Measurements from ENCODE around the gene ITFG1.
"Not testable (repeated sequence)": the region's sequence is repeated elsewhere in the genome, so short reads cannot be mapped to it uniquely, and the experiment has no call there.

The ITFG1 gene

GRCh38 chr16:47477679-47478078, 16.8 kb upstream of the ITFG1 start:
- no peak for DNase-seq (ENCODE audit: low read depth)
- no peak for TF ChIP-seq CTCF (IDR thresholded peaks at IDR 0.05; ENCODE audit: low read depth, low read length)
- no peak for TF ChIP-seq POLR2A (IDR thresholded peaks at IDR 0.05; ENCODE audit: extremely low read depth, insufficient read length)
- H3K4me3 ChIP-seq (ENCODE audit: low read depth, low read length) = no peak overlapping the region

DNA sequence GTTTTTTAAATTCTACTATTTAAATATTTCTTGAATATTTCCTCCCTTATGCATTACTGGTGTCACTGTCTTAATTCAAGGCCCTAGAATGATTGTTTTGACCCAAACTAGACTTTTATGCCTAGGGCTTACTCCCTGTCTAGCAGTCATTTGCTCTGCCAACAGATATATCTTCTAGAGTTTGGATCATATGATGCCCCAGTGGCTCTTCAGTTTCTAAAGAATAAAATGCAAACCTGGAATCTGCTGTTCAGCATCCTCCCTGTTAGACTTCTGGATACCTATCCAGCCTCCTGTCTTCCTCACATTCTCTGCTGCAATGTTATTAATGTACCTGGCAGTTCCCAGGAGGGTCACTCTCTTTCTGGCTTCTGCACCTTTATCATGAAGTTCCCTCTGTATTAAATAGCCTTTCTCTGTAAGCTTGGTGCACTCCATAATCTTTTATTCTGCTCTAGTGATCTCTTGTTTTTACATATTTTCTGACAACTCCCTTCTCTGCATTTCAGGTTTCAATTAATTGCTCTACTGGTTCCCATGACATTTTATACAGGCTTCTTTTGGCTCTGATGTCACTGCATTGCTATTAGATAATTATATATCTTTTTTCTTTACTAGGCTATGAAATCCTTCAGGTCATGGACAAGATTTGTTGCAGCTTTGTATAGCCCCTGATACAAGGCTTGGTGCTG, 15.9 kb upstream of the ITFG1 start:
- no peak for TF ChIP-seq CTCF (IDR thresholded peaks at IDR 0.05; ENCODE audit: low read depth, low read length)
- TF ChIP-seq MYC (IDR thresholded peaks at IDR 0.05; ENCODE audit: low read depth, low read length) = no peak
- no peak for TF ChIP-seq POLR2A (IDR thresholded peaks at IDR 0.05; ENCODE audit: extremely low read depth, insufficient read length)
- no peak for TF ChIP-seq MAX (IDR thresholded peaks at IDR 0.05; ENCODE audit: low read depth, low read length)
- DNase-seq (ENCODE audit: low read depth) = no peak
- no peak overlapping the region for H3K4me3 ChIP-seq (ENCODE audit: low read depth, low read length)

- TF ChIP-seq MAX (IDR thresholded peaks at IDR 0.05; ENCODE audit: low read depth, low read length) (no peak), POLR2A (IDR thresholded peaks at IDR 0.05; ENCODE audit: extremely low read depth, insufficient read length) (no peak), MYC (IDR thresholded peaks at IDR 0.05; ENCODE audit: low read depth, low read length) (no peak), CTCF (IDR thresholded peaks at IDR 0.05; ENCODE audit: low read depth, low read length) (no peak)
- DNase-seq (ENCODE audit: low read depth) = no peak
- H3K4me3 ChIP-seq (ENCODE audit: low read depth, low read length) = no peak overlapping the region
These were observed 14.9 kb upstream of the ITFG1 start for GRCh38 chr16:47475786-47476185.

GRCh38 chr16:47473792-47474191, 12.9 kb upstream of the ITFG1 start:
- DNase-seq (ENCODE audit: low read depth) = no peak
- no peak for TF ChIP-seq POLR2A (IDR thresholded peaks at IDR 0.05; ENCODE audit: extremely low read depth, insufficient read length)
- no peak for TF ChIP-seq CTCF (IDR thresholded peaks at IDR 0.05; ENCODE audit: low read depth, low read length)
- TF ChIP-seq MYC (IDR thresholded peaks at IDR 0.05; ENCODE audit: low read depth, low read length) = no peak
- TF ChIP-seq MAX (IDR thresholded peaks at IDR 0.05; ENCODE audit: low read depth, low read length) = no peak
- H3K4me3 ChIP-seq (ENCODE audit: low read depth, low read length) = no peak overlapping the region

DNA sequence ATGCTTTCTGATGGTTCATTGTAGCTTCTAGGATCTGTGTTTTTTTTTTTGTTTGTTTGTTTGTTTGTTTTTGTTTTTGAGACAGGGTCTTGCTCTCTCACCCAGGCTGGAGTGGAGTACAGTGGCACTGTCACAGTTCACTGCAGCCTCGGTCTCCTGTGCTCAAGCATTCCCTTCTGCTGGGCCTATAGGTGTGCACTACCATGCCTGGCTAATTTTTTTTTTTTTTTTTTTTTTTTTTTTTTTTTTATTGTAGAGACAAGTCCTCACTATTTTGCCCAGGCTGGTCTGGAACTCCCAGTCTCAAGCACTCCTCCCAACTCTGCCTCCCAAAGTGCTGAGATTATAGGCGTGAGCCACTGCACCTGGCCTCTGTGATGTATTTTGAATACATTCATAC, 12.1 kb upstream of the ITFG1 start:
- not testable (repeated sequence) for H3K4me3 ChIP-seq (ENCODE audit: low read depth, low read length); DNase-seq (ENCODE audit: low read depth)

GRCh38 chr16:47470810-47471209, 9.9 kb upstream of the ITFG1 start:
- no peak for DNase-seq (ENCODE audit: low read depth)
- H3K4me3 ChIP-seq (ENCODE audit: low read depth, low read length) = no peak overlapping the region
- no peak for TF ChIP-seq MYC (IDR thresholded peaks at IDR 0.05; ENCODE audit: low read depth, low read length)
- no peak for TF ChIP-seq MAX (IDR thresholded peaks at IDR 0.05; ENCODE audit: low read depth, low read length)
- no peak for TF ChIP-seq POLR2A (IDR thresholded peaks at IDR 0.05; ENCODE audit: extremely low read depth, insufficient read length)
- TF ChIP-seq CTCF (IDR thresholded peaks at IDR 0.05; ENCODE audit: low read depth, low read length) = no peak
